ENCODE results near the gene CXXC1. TPM values are rescaled to one million over a fixed set of nuclear protein-coding genes. Genes with fewer than 3 reads are reported as not detected.

CXXC1 gene
- total and polyA plus RNA-seq, 2 donors (not counting 3 experiments of a cell fraction or from before 2014, with no cell fraction given) = 64.4 to 128 TPM

- dilution Hi-C loops (cut with MboI; ENCODE audit: extremely low pct_ligation_motif_present, low sequenced_read_pairs) = no loop called here
- ChIA-PET POLR2A (no interaction called here), CTCF (no interaction called here)
- Histone ChIP-seq H3K79me2 (ENCODE audit: control insufficient read depth, insufficient read depth, low read length) (no peaks in the 10 kb centered on the region), H3K27me3 (ENCODE audit: control insufficient read depth in 2 of 2, insufficient read depth in 2 of 2, low read length in 2 of 2) (no peaks in the 10 kb centered on the region), H4K20me1 (replicated peaks; ENCODE audit: control insufficient read depth, extremely low read depth, insufficient read depth, low read length) (no peaks in the 10 kb centered on the region), H3K36me3 (ENCODE audit: control insufficient read depth in 2 of 2, extremely low read depth in 1 of 2, insufficient read depth in 2 of 2, low read length in 2 of 2) (no peaks in the 10 kb centered on the region), H3K27ac (ENCODE audit: insufficient read depth, low read depth, low read length) (no peak overlapping the region), H3K9me3 (replicated peaks; ENCODE audit: control insufficient read depth, insufficient read depth, low read length) (no peaks in the 10 kb centered on the region), H2AFZ (ENCODE audit: low read depth, low read length) (no peak overlapping the region), H3K4me3 (replicated peaks in 1 of 3; ENCODE audit: insufficient read depth in 1 of 3, low read depth in 1 of 3, low read length in 3 of 3) (no peak overlapping the region), H3K9ac (replicated peaks; ENCODE audit: extremely low read depth, insufficient read depth, low read length) (no peak overlapping the region), H3K4me1 (ENCODE audit: control insufficient read depth, extremely low read depth, insufficient read depth, low read length) (no peaks in the 10 kb centered on the region), H3K9me1 (replicated peaks; ENCODE audit: control insufficient read depth, extremely low read depth, insufficient read depth, low read length) (no peaks in the 10 kb centered on the region), H3K4me2 (ENCODE audit: insufficient read depth, low read length) (no peak overlapping the region)
- BruUV-seq (replicated peaks) = no TSS peak
- intact Hi-C loops (cut with micrococcal nuclease) = no loop called here
- TF ChIP-seq GATA2 (IDR thresholded peaks at IDR 0.05; ENCODE audit: insufficient read depth, insufficient read length, low read depth, low read length) (no peak), JUN (IDR thresholded peaks at IDR 0.05; ENCODE audit: borderline replicate concordance, insufficient read depth, insufficient read length, low read depth) (no peak), FOS (IDR thresholded peaks at IDR 0.05; ENCODE audit: borderline replicate concordance, insufficient read depth, low read length) (no peak), EZH2 (IDR thresholded peaks at IDR 0.05; ENCODE audit: borderline replicate concordance, low read depth, low read length, severe bottlenecking) (no peak), CTCF (IDR thresholded peaks at IDR 0.05; ENCODE audit: extremely low read depth in 1 of 2, insufficient read depth in 1 of 2, low read depth in 1 of 2, low read length in 2 of 2) (no peak), POLR2A (IDR thresholded peaks at IDR 0.05; ENCODE audit: low read depth, low read length) (no peak), MYC (IDR thresholded peaks at IDR 0.05; ENCODE audit: low read depth, low read length) (no peak), POLR2AphosphoS5 (IDR thresholded peaks at IDR 0.05; ENCODE audit: insufficient read depth, low read depth, low read length) (no peak)
- TF ChIP-seq, protein P1, sequence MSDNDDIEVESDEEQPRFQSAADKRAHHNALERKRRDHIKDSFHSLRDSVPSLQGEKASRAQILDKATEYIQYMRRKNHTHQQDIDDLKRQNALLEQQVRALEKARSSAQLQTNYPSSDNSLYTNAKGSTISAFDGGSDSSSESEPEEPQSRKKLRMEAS (IDR thresholded peaks at IDR 0.05; ENCODE audit: insufficient read depth, insufficient read length) = no peak
- DNase-seq (ENCODE audit: low read depth, low spot score) = no peak
- FAIRE-seq = no peak
These were observed 37.9 kb downstream of the CXXC1 start for GRCh38 chr18:50249576-50249975.

Measured in endothelial cell of umbilical vein (primary cell).